GM12878 (cell line): ENCODE results near the gene FAM193A. TPM values are rescaled to one million over a fixed set of nuclear protein-coding genes. Genes with fewer than 3 reads are reported as not detected.

Source experiments
- ATAC-seq: fragments of 200-7000 bp; cut with Tn5 transposase; 3 replicates; pipeline ENCODE4 v1.9.1; 2020; ENCODE audit warnings: mild to moderate bottlenecking, moderate library complexity
- BruUV-seq: library from RNA; stranded (reverse); fragments of 400-500 nt; replicated peaks from 2 replicates; lab custom pipeline; 2021; lab: Mats Ljungman, UMichigan
- CTCF ChIA-PET: fragments of 300-600 bp; sonication (Branson Sonifier 250); formaldehyde crosslinking; extraction: SDS; loops from one replicate; lab custom pipeline; 2021; ENCODE audit warnings: inconsistent platforms; lab: Yijun Ruan, JAX
- POLR2A ChIA-PET: fragments of 350-600 bp; formaldehyde crosslinking; extraction: SDS; loops from one replicate; lab custom pipeline; 2021; ENCODE audit warnings: inconsistent platforms; lab: Charles Lee
- RAD21 ChIA-PET: fragments of 300-600 bp; sonication (Branson Sonifier 250); formaldehyde crosslinking; loops from one replicate; lab custom pipeline; 2023; ENCODE audit warnings: antibody characterized with exemption; ENCODE audit not compliant: unreplicated experiment; lab: Charles Lee
- SMC1A ChIA-PET: fragments of 300-600 bp; sonication (Branson Sonifier 250); formaldehyde crosslinking; loops from one replicate; lab custom pipeline; 2023; ENCODE audit not compliant: unreplicated experiment, uncharacterized antibody; lab: Charles Lee
- DNase-seq: peaks from one replicate; pipeline ENCODE4 v3.0.0-alpha.2; 2011; ENCODE audit warnings: low read depth, low spot score
- FAIRE-seq: peaks from 3 replicates; lab custom pipeline; 2011; peaks lifted over from hg19 to GRCh38; lab: Jason Lieb, UNC
- H2AFZ ChIP-seq: 2 replicates; pipeline ENCODE4 v1.6.0; 2011; ENCODE audit warnings: low read depth, low read length, control low read depth; ENCODE audit not compliant: control insufficient read depth
- H3K27ac ChIP-seq: 2 replicates; pipeline ENCODE4 v1.5.1; 2011; ENCODE audit warnings: control low read depth; ENCODE audit not compliant: control insufficient read depth, insufficient read depth
- H3K27me3 ChIP-seq, 2 experiments: replicated peaks in 1 of 2; 2 replicates each; pipeline versions ENCODE4 v1.6.0 to v1.6.1; 2011; ENCODE audit warnings: low read length in 1 of 2; ENCODE audit not compliant: control insufficient read depth in 2 of 2, insufficient read depth in 2 of 2
- H3K36me3 ChIP-seq, 2 experiments: 2 replicates each; pipeline ENCODE4 v1.5.1; 2011; ENCODE audit warnings: low read length in 1 of 2; ENCODE audit not compliant: control insufficient read depth in 2 of 2, insufficient read depth in 2 of 2
- H3K4me1 ChIP-seq: 2 replicates; pipeline ENCODE4 v1.6.1; 2011; ENCODE audit warnings: mild to moderate bottlenecking, low read length, moderate library complexity, mixed read lengths; ENCODE audit not compliant: control insufficient read depth, insufficient read depth
- H3K4me2 ChIP-seq: 2 replicates; pipeline ENCODE4 v1.6.0; 2011; ENCODE audit warnings: control low read depth; ENCODE audit not compliant: control insufficient read depth, insufficient read depth
- H3K4me3 ChIP-seq: fragments of 200-600 bp; sonication (generic); 2 replicates; pipeline ENCODE4 v1.5.1; 2016
- H3K79me2 ChIP-seq: 2 replicates; pipeline ENCODE4 v1.6.0; 2011; ENCODE audit warnings: low read length; ENCODE audit not compliant: control insufficient read depth, insufficient read depth
- H3K9ac ChIP-seq: 2 replicates; pipeline ENCODE4 v1.8.0; 2011; ENCODE audit warnings: low read length, control low read depth, mixed read lengths; ENCODE audit not compliant: control insufficient read depth, insufficient read depth
- H3K9me3 ChIP-seq: replicated peaks from 3 replicates; pipeline ENCODE4 v1.5.1; 2011; ENCODE audit warnings: mild to moderate bottlenecking, low read length; ENCODE audit not compliant: control insufficient read depth, insufficient read depth
- H4K20me1 ChIP-seq: 2 replicates; pipeline ENCODE4 v1.6.0; 2011; ENCODE audit not compliant: control insufficient read depth, insufficient read depth
- CBX5 ChIP-seq: sonication (generic); IDR thresholded peaks from 2 replicates; pipeline ENCODE4 v1.6.1; 2016; ENCODE audit warnings: low read depth, moderate library complexity, mild to moderate bottlenecking, inconsistent platforms
- EED ChIP-seq: sonication (generic); IDR thresholded peaks from 2 replicates; pipeline ENCODE4 v1.6.1; 2016; ENCODE audit warnings: antibody characterized with exemption, low read depth
- FOXM1 ChIP-seq: IDR thresholded peaks from 2 replicates; pipeline ENCODE4 v1.6.1; 2012; ENCODE audit warnings: low read depth, mild to moderate bottlenecking, inconsistent platforms, low read length, moderate library complexity
- IRF3 ChIP-seq: fragments of 450-650 bp; IDR thresholded peaks from 2 replicates; pipeline ENCODE4 v1.6.1; 2014; ENCODE audit warnings: mild to moderate bottlenecking
- MYC ChIP-seq: IDR thresholded peaks from 2 replicates; pipeline ENCODE4 v1.6.1; 2011; ENCODE audit warnings: mild to moderate bottlenecking, low read length, moderate library complexity, inconsistent platforms; ENCODE audit not compliant: insufficient read depth, insufficient replicate concordance, insufficient read length, severe bottlenecking
- NBN ChIP-seq: fragments of 450-650 bp; IDR thresholded peaks from 2 replicates; pipeline ENCODE4 v1.6.1; 2016
- TCF3 ChIP-seq: IDR thresholded peaks from 2 replicates; pipeline ENCODE4 v1.6.1; 2012; ENCODE audit warnings: low read depth, mild to moderate bottlenecking, low read length, borderline replicate concordance; ENCODE audit not compliant: insufficient read depth
- USF1 ChIP-seq: IDR thresholded peaks from 2 replicates; pipeline ENCODE4 v1.6.1; 2011; ENCODE audit warnings: borderline replicate concordance, low read depth, mild to moderate bottlenecking, moderate library complexity, mixed read lengths, low read length; ENCODE audit not compliant: insufficient read depth; ENCODE audit errors: extremely low read length
- ZBED1 ChIP-seq: IDR thresholded peaks from 2 replicates; pipeline ENCODE4 v1.6.1; 2016; ENCODE audit warnings: borderline replicate concordance
- ZBTB4 ChIP-seq: fragments of 450-650 bp; formaldehyde crosslinking; IDR thresholded peaks from 2 replicates; pipeline ENCODE4 v1.4.0; 2022; ENCODE audit warnings: mild to moderate bottlenecking, moderate library complexity
- ZNF622 ChIP-seq: fragments of 450-650 bp; IDR thresholded peaks from 2 replicates; pipeline ENCODE4 v1.6.1; 2017; ENCODE audit warnings: mild to moderate bottlenecking, inconsistent platforms
- WGBS: methylation state at CpG from one replicate; pipeline ENCODE4 v1.1.6; 2016; ENCODE audit warnings: low lambda C conversion rate; ENCODE audit not compliant: insufficient replicate concordance, insufficient coverage; ENCODE audit errors: missing lambda C conversion rate; 5-methylcytosine and 5-hydroxymethylcytosine counted together
- in situ Hi-C: fragments of 300-500 bp; cut with MboI; formaldehyde crosslinking; loops from 9 replicates; pipeline ENCODE4 v1.14.3; 2018; ENCODE audit warnings: mixed read lengths
- intact Hi-C: fragments of 100-400 bp; cut with micrococcal nuclease; formaldehyde crosslinking; loops from one replicate; pipeline ENCODE4 v1.14.2; 2022; ENCODE audit not compliant: unreplicated experiment
- polyA plus RNA-seq, 11 experiments: library from polyadenylated mRNA; depleted of rRNA in 4 of 11; unstranded in 6 of 11; stranded (reverse) in 5 of 11; fragments of >200 nt; fragmentation: Nextera tagmentation in 4 of 11; fragmentation: Illumina TruSeq in 1 of 11; extraction: Ambion mirVana in 4 of 11; extraction: Trizol in 1 of 11; gene quantifications; 1 replicate in 1 of 11; 2 replicates in 10 of 11; pipeline versions ENCODE4 v1.2.1 to v1.2.3, GENCODE V29; 2011 to 2016; ENCODE audit warnings: inconsistent platforms in 2 of 11, missing spikeins in 2 of 11, low read depth in 1 of 11
- total RNA-seq, 4 experiments: library from RNA; depleted of rRNA in 3 of 4; stranded (reverse); fragments of >200 nt in 3 of 4; fragmentation: Illumina TruSeq in 1 of 4; extraction: Trizol in 1 of 4; gene quantifications; 2 replicates each; pipeline versions ENCODE4 v1.2.1 to v1.2.3, GENCODE V29; 2013 to 2021

Gene FAM193A
- total and polyA plus RNA-seq, 10 of the 15 experiments (the other 5 are each of a cell fraction or from before 2014, with no cell fraction given), result 0.52 to 23.3 (median 7.4) TPM

GRCh38 chr4:2688281-2688680, 151.8 kb downstream of the FAM193A start:
- H3K36me3 ChIP-seq, result peaks cover 20 to 40% of the 10 kb centered on the region in 2 experiments
- H3K27ac ChIP-seq, result no peak overlapping the region
- SMC1A ChIA-PET, result interaction anchor here (2.1 kb wide), 1 partner anchor 15 kb away, joined by 5 read pairs; no protein-coding TSS in a partner anchor
- POLR2A ChIA-PET, result interaction anchor here (1.5 kb wide), 1 partner anchor 59 kb away, joined by 4 read pairs; no protein-coding TSS in a partner anchor
- no peak for FAIRE-seq
- RAD21 ChIA-PET, result no interaction called here
- no peak overlapping the region for H3K9ac ChIP-seq
- no peak overlapping the region for H2AFZ ChIP-seq
- no peaks in the 10 kb centered on the region for H3K27me3 ChIP-seq
- 98% methylated on average over 11 of the region's 11 CpGs for WGBS
- peaks cover 34% of the 10 kb centered on the region for H3K4me1 ChIP-seq
- no peak overlapping the region for H3K4me2 ChIP-seq
- no peak for TF ChIP-seq NBN
- TF ChIP-seq, all 136 proteins: peak for 0
- Histone ChIP-seq H4K20me1 (no peaks in the 10 kb centered on the region), H3K9me3 (no peaks in the 10 kb centered on the region), H3K4me3 (no peak overlapping the region), H3K79me2 (no peaks in the 10 kb centered on the region; the same call in 1 of the 2 replicates)
- in situ Hi-C loops (no loop called here), intact Hi-C loops (no loop called here)
- no TSS peak for BruUV-seq
- ATAC-seq (no peak), DNase-seq (no peak)
- CTCF ChIA-PET, result interaction anchor here (1.4 kb wide), 1 partner anchor 15 kb away, joined by 4 read pairs; no protein-coding TSS in a partner anchor

- ChIA-PET RAD21 (interaction anchor here (1.6 kb wide), 1 partner anchor 16 kb away, joined by 5 read pairs; no protein-coding TSS in a partner anchor), POLR2A (interaction anchor here (1.5 kb wide), 1 partner anchor 58 kb away, joined by 4 read pairs; no protein-coding TSS in a partner anchor), SMC1A (interaction anchor here (2.1 kb wide), 1 partner anchor 15 kb away, joined by 5 read pairs; no protein-coding TSS in a partner anchor), CTCF (interaction anchor here (1.4 kb wide), 1 partner anchor 16 kb away, joined by 4 read pairs; no protein-coding TSS in a partner anchor)
- no TSS peak for BruUV-seq
- ATAC-seq (no peak), DNase-seq (no peak), FAIRE-seq (no peak)
- Histone ChIP-seq H3K4me3 (no peak overlapping the region), H3K27ac (no peak overlapping the region), H3K36me3 (peaks cover 23 to 40% of the 10 kb centered on the region in 2 experiments), H3K9me3 (no peaks in the 10 kb centered on the region), H2AFZ (no peak overlapping the region), H3K27me3 (no peaks in the 10 kb centered on the region), H3K4me2 (no peak overlapping the region), H3K9ac (no peak overlapping the region), H3K4me1 (peaks cover 34% of the 10 kb centered on the region), H4K20me1 (no peaks in the 10 kb centered on the region), H3K79me2 (no peaks in the 10 kb centered on the region; the same call in 1 of the 2 replicates)
- in situ Hi-C loops (no loop called here), intact Hi-C loops (no loop called here)
- WGBS, result 89% methylated on average over 4 of the region's 4 CpGs
- TF ChIP-seq IRF3 (no peak), USF1 (no peak), ZBED1 (no peak), ZBTB4 (CRISPR knock-in tag) (no peak), ZNF622 (no peak), MYC (no peak), TCF3 (no peak), FOXM1 (no peak), CBX5 (no peak), EED (no peak)
Measured at GRCh38 chr4:2688697-2689096, 152.2 kb downstream of the FAM193A start.
